Cardiac fibroblast (primary cell): ENCODE measurements around the gene KHDRBS2.

Source experiments
- DNase-seq, 2 donors: peaks; one replicate each; pipeline versions ENCODE4 v3.0.0 to v3.0.0-alpha.2; 2010; ENCODE audit warnings: low read depth in 2 of 2
- H3K4me3 ChIP-seq, 2 donors: replicated peaks in 1 of 2; 1 replicate in 1 of 2; 2 replicates in 1 of 2; pipeline ENCODE4 v1.5.1; 2011; ENCODE audit warnings: low read depth in 2 of 2, low read length in 2 of 2, mild to moderate bottlenecking in 2 of 2, moderate library complexity in 1 of 2
- TF ChIP-seq, protein P1 (sequence below): IDR thresholded peaks from one replicate; pipeline ENCODE4 v1.5.1; 2011; ENCODE audit warnings: low read depth, mild to moderate bottlenecking, low read length, inconsistent platforms

The KHDRBS2 gene

DNA sequence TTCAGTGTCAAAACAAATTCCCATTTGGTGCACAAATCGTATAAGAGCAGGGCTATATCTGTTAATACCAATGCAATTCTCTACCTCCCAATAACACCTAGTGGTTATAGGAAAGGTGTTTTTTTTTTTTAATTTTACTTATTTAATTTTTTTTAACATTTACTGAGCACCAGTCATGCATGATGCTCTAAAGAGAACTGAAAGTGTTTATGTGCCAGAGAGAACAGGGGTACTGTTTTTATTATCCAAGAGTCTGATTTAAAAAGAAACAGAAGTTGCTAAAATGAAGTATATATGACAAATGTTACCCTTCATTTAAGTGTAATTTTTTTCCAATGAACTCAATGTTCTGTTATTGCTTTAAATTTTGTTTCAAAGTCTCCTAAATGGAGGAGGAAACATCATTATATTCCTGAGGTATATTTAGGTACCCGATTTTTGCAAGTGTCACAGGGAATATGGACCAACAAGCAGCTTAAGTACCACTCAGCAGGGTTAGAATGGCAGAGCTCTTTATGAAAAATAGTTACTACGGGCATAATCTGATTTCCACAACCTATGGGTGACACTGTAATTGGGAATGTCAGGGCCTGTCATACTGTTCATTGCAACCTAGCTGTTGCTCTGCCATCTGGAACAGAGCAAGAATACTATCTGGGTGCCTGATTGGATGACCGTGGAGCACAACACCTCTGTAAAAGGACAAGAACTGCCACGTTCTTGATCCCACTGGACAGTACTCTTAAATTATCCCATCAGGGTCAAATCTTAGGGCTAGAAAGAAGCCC, 195.4 kb downstream of the KHDRBS2 start:
- no peak overlapping the region for H3K4me3 ChIP-seq
- TF ChIP-seq, protein P1, sequence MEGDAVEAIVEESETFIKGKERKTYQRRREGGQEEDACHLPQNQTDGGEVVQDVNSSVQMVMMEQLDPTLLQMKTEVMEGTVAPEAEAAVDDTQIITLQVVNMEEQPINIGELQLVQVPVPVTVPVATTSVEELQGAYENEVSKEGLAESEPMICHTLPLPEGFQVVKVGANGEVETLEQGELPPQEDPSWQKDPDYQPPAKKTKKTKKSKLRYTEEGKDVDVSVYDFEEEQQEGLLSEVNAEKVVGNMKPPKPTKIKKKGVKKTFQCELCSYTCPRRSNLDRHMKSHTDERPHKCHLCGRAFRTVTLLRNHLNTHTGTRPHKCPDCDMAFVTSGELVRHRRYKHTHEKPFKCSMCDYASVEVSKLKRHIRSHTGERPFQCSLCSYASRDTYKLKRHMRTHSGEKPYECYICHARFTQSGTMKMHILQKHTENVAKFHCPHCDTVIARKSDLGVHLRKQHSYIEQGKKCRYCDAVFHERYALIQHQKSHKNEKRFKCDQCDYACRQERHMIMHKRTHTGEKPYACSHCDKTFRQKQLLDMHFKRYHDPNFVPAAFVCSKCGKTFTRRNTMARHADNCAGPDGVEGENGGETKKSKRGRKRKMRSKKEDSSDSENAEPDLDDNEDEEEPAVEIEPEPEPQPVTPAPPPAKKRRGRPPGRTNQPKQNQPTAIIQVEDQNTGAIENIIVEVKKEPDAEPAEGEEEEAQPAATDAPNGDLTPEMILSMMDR, result no peak
- no peak for DNase-seq

DNA sequence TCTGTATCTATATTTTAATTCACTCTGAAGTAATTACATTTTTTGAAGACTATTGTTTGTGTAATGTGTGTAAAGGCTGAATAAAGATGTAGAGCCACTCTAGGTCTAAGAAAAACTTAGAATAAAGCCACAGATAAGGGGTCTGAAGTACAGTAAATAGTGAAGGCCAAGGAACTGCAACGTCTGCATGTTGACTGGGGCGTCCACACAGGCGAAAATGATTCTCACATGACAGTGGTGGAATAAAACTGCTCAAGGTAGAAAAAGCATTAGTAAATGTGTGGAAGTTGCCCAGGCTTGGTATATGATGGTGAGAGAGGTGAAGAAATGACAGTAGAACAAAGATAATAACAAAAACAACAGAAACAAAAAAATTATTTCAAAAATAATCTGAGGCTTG, 196.2 kb downstream of the KHDRBS2 start:
- TF ChIP-seq, protein P1, result no peak
- DNase-seq, result no peak
- H3K4me3 ChIP-seq, result no peak overlapping the region

DNA sequence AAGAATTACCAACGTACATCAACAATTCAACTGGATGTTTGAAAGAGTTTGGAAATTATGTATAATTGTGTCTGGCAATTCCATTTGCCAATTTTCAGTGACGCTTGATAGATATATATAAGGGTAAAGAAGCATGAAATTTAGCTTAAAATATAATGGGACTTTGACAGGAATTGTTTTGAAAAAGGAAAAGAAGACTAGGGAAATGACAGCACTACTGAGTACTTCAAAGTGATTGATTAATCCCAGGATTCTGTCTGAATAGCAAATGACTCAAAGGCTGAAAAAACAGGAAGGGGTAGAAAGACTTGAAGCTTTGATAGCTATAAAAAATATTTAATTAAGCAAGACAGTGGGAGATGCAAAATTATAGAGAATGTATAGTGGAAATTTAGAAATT, 200.0 kb downstream of the KHDRBS2 start:
- TF ChIP-seq, protein P1, result no peak
- no peak for DNase-seq
- no peak overlapping the region for H3K4me3 ChIP-seq

DNA sequence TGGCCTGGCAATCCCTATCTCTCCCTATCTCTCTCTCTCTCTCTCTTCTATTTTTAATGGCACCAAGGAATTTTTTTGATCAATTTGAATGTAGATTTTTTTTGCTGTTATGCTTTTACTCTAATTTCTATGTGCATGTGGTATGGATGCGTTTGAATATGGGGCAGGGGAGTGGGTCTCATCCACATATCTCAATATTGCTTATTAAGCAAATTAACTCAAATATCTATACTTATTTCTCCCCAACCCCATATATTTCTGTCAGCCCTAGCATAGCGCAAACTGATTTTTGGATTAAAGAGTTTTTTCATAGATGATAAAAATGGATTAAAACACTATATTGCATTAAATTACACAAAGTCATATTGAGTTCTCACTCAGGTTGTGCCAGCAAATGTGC, 210.2 kb downstream of the KHDRBS2 start:
- no peak for DNase-seq
- no peak overlapping the region for H3K4me3 ChIP-seq
- TF ChIP-seq, protein P1, result no peak

DNA sequence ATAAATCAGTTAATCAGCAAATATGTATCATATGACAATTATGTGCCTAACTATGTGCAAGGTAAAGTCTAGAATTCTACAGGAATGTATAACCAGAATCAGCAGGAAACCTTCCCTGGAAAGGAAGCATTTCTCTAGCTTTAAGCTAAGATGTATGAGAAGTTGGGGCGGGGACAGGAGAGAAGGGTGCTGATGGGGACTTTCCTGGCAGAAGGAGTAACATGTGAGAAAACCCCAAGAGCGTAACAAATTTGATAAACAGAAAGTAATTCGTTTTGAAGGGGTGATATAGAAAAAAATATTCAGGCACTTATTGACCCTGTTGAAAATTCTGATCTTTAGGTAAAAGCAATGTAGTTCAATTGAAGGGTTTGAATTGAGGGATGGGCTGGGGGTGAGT, 226.1 kb downstream of the KHDRBS2 start:
- DNase-seq, result no peak
- TF ChIP-seq, protein P1, result no peak
- no peak overlapping the region for H3K4me3 ChIP-seq

DNA sequence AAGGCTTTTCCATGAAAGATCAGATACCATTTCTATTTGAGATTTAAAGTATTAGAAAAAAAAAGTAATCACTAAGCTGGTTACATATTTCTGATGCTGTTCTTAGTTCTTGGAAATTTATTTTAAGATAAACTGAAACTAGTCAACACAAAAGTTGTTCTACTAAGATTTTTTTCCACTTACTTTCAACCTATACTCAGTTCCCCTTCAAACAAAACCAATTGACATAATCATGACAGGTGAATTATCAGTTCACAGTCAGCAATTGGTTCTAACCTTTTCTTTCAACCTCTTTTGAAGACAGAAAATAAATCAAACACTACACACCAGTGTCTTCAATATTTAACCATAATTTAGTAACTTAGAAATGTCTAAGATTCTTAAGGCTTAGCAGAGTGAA, 228.7 kb downstream of the KHDRBS2 start:
- DNase-seq, result no peak
- TF ChIP-seq, protein P1, result no peak
- no peak overlapping the region for H3K4me3 ChIP-seq

DNA sequence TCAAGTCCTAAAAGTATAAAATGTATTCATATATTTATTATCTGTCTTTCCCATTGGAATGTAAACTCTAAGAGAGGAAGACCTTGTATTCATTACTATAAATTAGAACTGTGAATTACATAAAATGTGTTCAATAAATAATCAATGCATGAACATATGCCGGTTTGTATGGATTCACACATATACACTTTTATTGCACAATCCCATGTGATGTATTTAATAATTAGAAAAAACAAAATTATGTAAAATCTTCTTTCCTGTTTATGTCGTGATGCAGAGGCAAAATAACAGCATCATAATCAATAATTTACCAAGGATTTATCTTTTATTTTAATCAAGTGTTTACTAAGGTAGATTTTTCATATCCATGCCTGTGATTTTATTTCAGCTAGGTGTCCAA, 240.5 kb downstream of the KHDRBS2 start:
- H3K4me3 ChIP-seq, result no peak overlapping the region
- TF ChIP-seq, protein P1, result no peak
- no peak for DNase-seq
